KMS-11 (cell line): ENCODE data around the gene KCND2.

Experiments
- H2AFZ ChIP-seq: fragments of 200-600 bp; sonication (generic); 2 replicates; pipeline ENCODE4 v1.6.1; 2016; ENCODE audit warnings: antibody characterized with exemption, mixed run types, low read depth
- H3K27ac ChIP-seq: fragments of 200-600 bp; sonication (generic); 2 replicates; pipeline ENCODE4 v1.6.1; 2016; ENCODE audit warnings: mild to moderate bottlenecking, mixed run types
- H3K27me3 ChIP-seq: fragments of 200-600 bp; sonication (generic); 2 replicates; pipeline ENCODE4 v1.6.1; 2017; ENCODE audit warnings: mild to moderate bottlenecking, low read depth, mixed run types, moderate library complexity; ENCODE audit not compliant: insufficient read depth
- H3K36me3 ChIP-seq: fragments of 200-600 bp; sonication (generic); 2 replicates; pipeline ENCODE4 v1.6.1; 2017; ENCODE audit warnings: mild to moderate bottlenecking, mixed run types; ENCODE audit not compliant: insufficient read depth
- H3K4me1 ChIP-seq: fragments of 200-600 bp; sonication (generic); 2 replicates; pipeline ENCODE4 v1.6.1; 2016; ENCODE audit warnings: mild to moderate bottlenecking, low read depth, mixed run types; ENCODE audit not compliant: poor library complexity, severe bottlenecking
- H3K4me2 ChIP-seq: fragments of 200-600 bp; sonication (generic); 2 replicates; pipeline ENCODE4 v1.7.0; 2016; ENCODE audit warnings: mild to moderate bottlenecking, mixed run types
- H3K4me3 ChIP-seq: fragments of 200-600 bp; sonication (generic); IDR thresholded peaks from 2 replicates; pipeline ENCODE4 v1.6.1; 2017; ENCODE audit warnings: low read depth, low read length, mixed read lengths; ENCODE audit not compliant: insufficient read depth
- H3K79me2 ChIP-seq: fragments of 200-600 bp; sonication (generic); 2 replicates; pipeline ENCODE4 v1.6.1; 2016; ENCODE audit warnings: low read depth, mixed run types; ENCODE audit not compliant: insufficient read depth
- H3K9ac ChIP-seq: fragments of 200-600 bp; sonication (generic); 2 replicates; pipeline ENCODE4 v1.6.1; 2016; ENCODE audit warnings: mild to moderate bottlenecking, mixed run types
- H4K20me1 ChIP-seq: fragments of 200-600 bp; sonication (generic); 2 replicates; pipeline ENCODE4 v1.6.1; 2016; ENCODE audit warnings: mild to moderate bottlenecking, mixed run types; ENCODE audit not compliant: insufficient read depth
- TF ChIP-seq, protein P1 (sequence below): fragments of 200-600 bp; sonication (generic); conservative IDR thresholded peaks from 2 replicates; pipeline ENCODE4 v1.6.1; 2017; ENCODE audit warnings: low read depth, mild to moderate bottlenecking, antibody characterized with exemption, low read length, moderate library complexity, mixed read lengths

The KCND2 gene

DNA sequence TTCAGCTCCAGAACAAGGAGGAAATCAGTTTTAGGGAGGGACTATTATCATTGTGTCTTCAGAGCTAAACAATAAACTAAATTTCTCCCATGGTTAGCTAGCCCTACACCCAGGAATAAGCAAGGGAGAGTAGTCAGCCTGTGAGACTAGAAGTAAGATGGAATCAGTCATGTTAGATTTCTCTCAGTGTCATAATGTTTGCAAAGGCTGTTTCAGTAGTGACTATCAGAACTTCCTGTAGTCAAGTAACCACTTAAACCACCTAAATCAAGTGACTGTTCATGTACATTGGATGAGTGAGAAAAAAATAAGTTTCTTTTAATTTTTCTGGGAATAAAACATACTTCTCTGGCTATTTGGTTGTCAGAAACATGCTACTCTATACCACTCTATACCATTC, 121.6 kb downstream of the KCND2 start:
- H2AFZ ChIP-seq: no peak overlapping the region
- H3K4me1 ChIP-seq: no peaks in the 10 kb centered on the region
- no peak overlapping the region for H3K4me3 ChIP-seq
- H3K79me2 ChIP-seq: no peaks in the 10 kb centered on the region
- H4K20me1 ChIP-seq: no peaks in the 10 kb centered on the region
- H3K4me2 ChIP-seq: no peak overlapping the region
- H3K27ac ChIP-seq: no peak overlapping the region
- no peak overlapping the region for H3K9ac ChIP-seq
- H3K36me3 ChIP-seq: no peaks in the 10 kb centered on the region
- TF ChIP-seq, protein P1, sequence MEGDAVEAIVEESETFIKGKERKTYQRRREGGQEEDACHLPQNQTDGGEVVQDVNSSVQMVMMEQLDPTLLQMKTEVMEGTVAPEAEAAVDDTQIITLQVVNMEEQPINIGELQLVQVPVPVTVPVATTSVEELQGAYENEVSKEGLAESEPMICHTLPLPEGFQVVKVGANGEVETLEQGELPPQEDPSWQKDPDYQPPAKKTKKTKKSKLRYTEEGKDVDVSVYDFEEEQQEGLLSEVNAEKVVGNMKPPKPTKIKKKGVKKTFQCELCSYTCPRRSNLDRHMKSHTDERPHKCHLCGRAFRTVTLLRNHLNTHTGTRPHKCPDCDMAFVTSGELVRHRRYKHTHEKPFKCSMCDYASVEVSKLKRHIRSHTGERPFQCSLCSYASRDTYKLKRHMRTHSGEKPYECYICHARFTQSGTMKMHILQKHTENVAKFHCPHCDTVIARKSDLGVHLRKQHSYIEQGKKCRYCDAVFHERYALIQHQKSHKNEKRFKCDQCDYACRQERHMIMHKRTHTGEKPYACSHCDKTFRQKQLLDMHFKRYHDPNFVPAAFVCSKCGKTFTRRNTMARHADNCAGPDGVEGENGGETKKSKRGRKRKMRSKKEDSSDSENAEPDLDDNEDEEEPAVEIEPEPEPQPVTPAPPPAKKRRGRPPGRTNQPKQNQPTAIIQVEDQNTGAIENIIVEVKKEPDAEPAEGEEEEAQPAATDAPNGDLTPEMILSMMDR: no peak
- no peaks in the 10 kb centered on the region for H3K27me3 ChIP-seq

DNA sequence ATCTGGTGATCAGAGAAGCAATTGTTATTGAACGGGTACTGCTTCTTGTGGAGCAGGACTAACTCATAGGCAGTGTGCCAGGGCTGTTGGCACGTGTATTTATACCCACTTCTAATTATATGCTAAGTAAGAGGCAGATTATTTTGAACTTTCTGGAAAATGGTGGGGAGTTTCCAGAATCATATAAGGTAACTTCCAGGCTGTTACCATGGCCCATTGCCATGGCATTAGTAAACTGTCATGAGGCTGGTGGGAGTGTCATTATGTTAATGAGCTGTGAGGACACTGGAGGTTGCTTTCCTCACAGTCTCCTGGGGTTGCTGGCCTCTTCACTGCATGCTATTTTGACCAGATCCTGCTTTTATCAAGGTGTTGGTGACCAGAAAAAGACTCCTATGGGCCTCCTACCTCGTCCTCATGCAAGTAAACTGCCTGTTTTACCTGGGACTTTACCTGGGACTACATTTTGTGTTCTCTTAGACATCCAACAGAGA, 122.6 kb downstream of the KCND2 start:
- TF ChIP-seq, protein P1: no peak

DNA sequence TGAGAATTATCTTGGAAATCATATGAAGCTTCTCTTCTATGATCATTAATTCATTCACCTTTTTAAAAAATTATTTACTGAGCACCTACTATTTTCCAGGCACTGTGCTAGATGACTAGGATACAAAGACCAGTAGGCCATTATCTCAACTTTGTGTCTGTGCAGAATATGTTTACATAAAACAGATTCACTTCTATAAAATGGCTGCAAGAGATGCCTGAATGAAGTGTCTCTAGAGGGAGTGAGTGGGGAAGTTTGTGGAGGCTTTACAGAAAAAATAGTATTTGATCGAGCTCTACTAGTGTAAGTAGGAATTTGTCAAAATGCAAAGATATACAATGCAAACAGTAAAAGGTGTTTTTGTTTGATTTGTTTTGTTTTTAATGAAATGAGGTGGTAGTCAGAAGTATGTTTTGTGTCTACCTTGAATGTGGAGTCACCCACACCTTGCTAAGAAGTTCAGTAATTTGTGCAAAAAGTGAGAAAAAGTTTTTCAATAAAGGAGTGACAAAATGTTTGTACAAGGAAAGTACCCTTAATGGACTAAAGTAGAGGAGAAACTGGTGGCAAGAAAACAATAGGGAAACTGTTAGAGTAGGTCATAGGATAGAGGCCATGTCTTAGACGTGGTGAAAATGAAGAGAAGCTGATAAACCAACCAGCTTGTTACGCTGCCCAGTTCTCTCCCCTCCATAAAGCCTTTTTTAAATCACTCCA, 125.5 kb downstream of the KCND2 start:
- H3K4me2 ChIP-seq: no peak overlapping the region
- H3K27me3 ChIP-seq: no peaks in the 10 kb centered on the region
- peaks cover 11% of the 10 kb centered on the region for H3K4me1 ChIP-seq
- H3K27ac ChIP-seq: no peak overlapping the region
- H2AFZ ChIP-seq: no peak overlapping the region
- TF ChIP-seq, protein P1: no peak
- H4K20me1 ChIP-seq: no peaks in the 10 kb centered on the region
- H3K79me2 ChIP-seq: no peaks in the 10 kb centered on the region
- H3K9ac ChIP-seq: no peak overlapping the region
- no peaks in the 10 kb centered on the region for H3K36me3 ChIP-seq
- no peak overlapping the region for H3K4me3 ChIP-seq

More for the DNA sequence above, 122.6 kb downstream of the KCND2 start:
- Histone ChIP-seq H3K79me2 (no peaks in the 10 kb centered on the region), H3K4me3 (no peak overlapping the region), H3K36me3 (no peaks in the 10 kb centered on the region), H2AFZ (no peak overlapping the region), H3K27ac (no peak overlapping the region), H3K9ac (no peak overlapping the region), H3K4me1 (no peaks in the 10 kb centered on the region), H3K4me2 (no peak overlapping the region), H3K27me3 (no peaks in the 10 kb centered on the region), H4K20me1 (no peaks in the 10 kb centered on the region)

DNA sequence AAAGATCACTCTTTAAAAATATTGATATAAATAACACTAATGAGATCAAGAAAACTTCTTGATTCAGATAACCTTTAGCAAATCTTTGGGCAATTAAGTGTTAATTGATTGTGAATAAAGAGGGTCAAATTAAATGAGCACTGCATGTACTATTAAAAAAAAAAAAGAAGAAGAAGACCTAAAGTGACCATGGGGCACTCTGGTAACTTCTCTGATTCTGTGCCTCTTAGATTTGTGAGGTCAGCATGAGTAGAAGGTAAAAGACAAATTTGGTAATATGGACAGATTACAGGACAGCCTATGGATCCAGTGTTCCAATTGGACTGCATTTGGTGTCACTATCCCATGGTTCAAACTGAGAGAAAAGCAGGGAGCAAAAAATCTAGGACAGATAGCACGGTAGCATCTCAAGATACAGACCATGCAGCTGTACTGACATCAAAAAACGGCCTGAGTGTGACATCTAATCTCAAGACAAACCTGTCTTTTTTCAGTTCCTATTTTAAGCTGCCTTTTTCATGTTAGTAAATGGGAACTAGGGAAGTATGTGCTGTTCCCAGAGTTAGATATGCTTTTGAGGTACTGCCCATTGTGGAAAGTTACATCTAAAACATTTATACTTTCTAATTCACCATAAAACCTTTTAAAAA, 128.0 kb downstream of the KCND2 start:
- no peak overlapping the region for H3K9ac ChIP-seq
- TF ChIP-seq, protein P1: no peak
- H3K27me3 ChIP-seq: no peaks in the 10 kb centered on the region
- no peaks in the 10 kb centered on the region for H4K20me1 ChIP-seq
- no peak overlapping the region for H3K4me2 ChIP-seq
- H3K4me1 ChIP-seq: peaks cover 11% of the 10 kb centered on the region
- H3K79me2 ChIP-seq: no peaks in the 10 kb centered on the region
- H2AFZ ChIP-seq: no peak overlapping the region; the same call in 1 of the 2 replicates
- H3K27ac ChIP-seq: no peak overlapping the region
- no peaks in the 10 kb centered on the region for H3K36me3 ChIP-seq
- no peak overlapping the region for H3K4me3 ChIP-seq
